ENCODE data around the gene TIGD3.

Gene TIGD3

GRCh38 chr11:65362966-65363365, 8.4 kb downstream of the TIGD3 start:
- 0 out of 2 replicates have a peak overlapping the region, but pooled peaks have one; percentile 1 for H3K4me2 ChIP-seq (ENCODE audit: low read length)
- H3K9me3 ChIP-seq (ENCODE audit: low read length): no peaks in the 10 kb centered on the region
- no peaks in the 10 kb centered on the region for H3F3A ChIP-seq (ENCODE audit: insufficient read depth, low read length)
- H2AFZ ChIP-seq (ENCODE audit: low read length): no peak overlapping the region
- H4K20me1 ChIP-seq (ENCODE audit: insufficient read depth, low read length): no peaks in the 10 kb centered on the region
- H3K9ac ChIP-seq (ENCODE audit: low read length): no peak overlapping the region
- no peaks in the 10 kb centered on the region for H3K9me2 ChIP-seq (ENCODE audit: low read depth, low read length)
- no peak overlapping the region for H3K27ac ChIP-seq (ENCODE audit: low read depth, low read length, poor library complexity, severe bottlenecking)
- H3K27me3 ChIP-seq (ENCODE audit: insufficient read depth, low read length): no peaks in the 10 kb centered on the region
- H3K4me3 ChIP-seq (ENCODE audit: low read depth, low read length, poor library complexity, severe bottlenecking): no peak overlapping the region
- TF ChIP-seq EZH2 (IDR thresholded peaks at IDR 0.05; ENCODE audit: borderline replicate concordance, low read length): no peak
- no peak for TF ChIP-seq CTCF (IDR thresholded peaks at IDR 0.05; ENCODE audit: low read length)
- peaks cover 12% of the 10 kb centered on the region for H3K4me1 ChIP-seq (ENCODE audit: insufficient read depth, low read length, severe bottlenecking)
- no peaks in the 10 kb centered on the region for H3K79me2 ChIP-seq (ENCODE audit: insufficient read depth, low read length)
- no peaks in the 10 kb centered on the region for H3K36me3 ChIP-seq (ENCODE audit: insufficient read depth, low read length)

- no peak for TF ChIP-seq EZH2 (IDR thresholded peaks at IDR 0.05; ENCODE audit: borderline replicate concordance, low read length)
- TF ChIP-seq CTCF (IDR thresholded peaks at IDR 0.05; ENCODE audit: low read length): no peak
- Histone ChIP-seq H4K20me1 (ENCODE audit: insufficient read depth, low read length) (no peaks in the 10 kb centered on the region), H3K27me3 (ENCODE audit: insufficient read depth, low read length) (no peaks in the 10 kb centered on the region), H3K79me2 (ENCODE audit: insufficient read depth, low read length) (no peaks in the 10 kb centered on the region), H2AFZ (ENCODE audit: low read length) (no peak overlapping the region), H3K27ac (ENCODE audit: low read depth, low read length, poor library complexity, severe bottlenecking) (no peak overlapping the region), H3K4me3 (ENCODE audit: low read depth, low read length, poor library complexity, severe bottlenecking) (no peak overlapping the region), H3K4me2 (ENCODE audit: low read length) (no peak overlapping the region), H3K4me1 (ENCODE audit: insufficient read depth, low read length, severe bottlenecking) (peaks cover 12% of the 10 kb centered on the region), H3K9ac (ENCODE audit: low read length) (no peak overlapping the region), H3F3A (ENCODE audit: insufficient read depth, low read length) (no peaks in the 10 kb centered on the region), H3K9me2 (ENCODE audit: low read depth, low read length) (no peaks in the 10 kb centered on the region), H3K9me3 (ENCODE audit: low read length) (no peaks in the 10 kb centered on the region), H3K36me3 (ENCODE audit: insufficient read depth, low read length) (no peaks in the 10 kb centered on the region)
These were observed 9.2 kb downstream of the TIGD3 start for GRCh38 chr11:65363770-65364169.

GRCh38 chr11:65366340-65366773, 11.8 kb downstream of the TIGD3 start:
- Histone ChIP-seq H3K27me3 (ENCODE audit: insufficient read depth, low read length) (peaks cover 9% of the 10 kb centered on the region; the same call in 1 of the 2 replicates), H3K9ac (ENCODE audit: low read length) (no peak overlapping the region), H3K9me2 (ENCODE audit: low read depth, low read length) (no peaks in the 10 kb centered on the region), H3K36me3 (ENCODE audit: insufficient read depth, low read length) (no peaks in the 10 kb centered on the region), H3K27ac (ENCODE audit: low read depth, low read length, poor library complexity, severe bottlenecking) (no peak overlapping the region), H2AFZ (ENCODE audit: low read length) (no peak overlapping the region), H3K4me2 (ENCODE audit: low read length) (no peak overlapping the region), H4K20me1 (ENCODE audit: insufficient read depth, low read length) (no peaks in the 10 kb centered on the region), H3K79me2 (ENCODE audit: insufficient read depth, low read length) (no peaks in the 10 kb centered on the region), H3F3A (ENCODE audit: insufficient read depth, low read length) (no peaks in the 10 kb centered on the region), H3K9me3 (ENCODE audit: low read length) (no peaks in the 10 kb centered on the region), H3K4me1 (ENCODE audit: insufficient read depth, low read length, severe bottlenecking) (peaks cover 12% of the 10 kb centered on the region), H3K4me3 (ENCODE audit: low read depth, low read length, poor library complexity, severe bottlenecking) (no peak overlapping the region)
- TF ChIP-seq EZH2 (IDR thresholded peaks at IDR 0.05; ENCODE audit: borderline replicate concordance, low read length) (no peak), CTCF (IDR thresholded peaks at IDR 0.05; ENCODE audit: low read length) (peak; percentile 68)
